GM21423 (cell line): ENCODE measurements around the gene THEM4.

Source experiments
- ATAC-seq: cut with Tn5 transposase; IDR thresholded peaks from one replicate; pipeline ENCODE4 v1.9.1; 2021; ENCODE audit warnings: mild to moderate bottlenecking, moderate library complexity; ENCODE audit not compliant: unreplicated experiment

The THEM4 gene

GRCh38 chr1:151839082-151839412 lies 70.3 kb downstream of the THEM4 start:
- ATAC-seq: no peak

- no peak for ATAC-seq
Measured at GRCh38 chr1:151838222-151839081, 70.9 kb downstream of the THEM4 start.

GRCh38 chr1:151837884-151838221 lies 71.5 kb downstream of the THEM4 start:
- no peak for ATAC-seq

- no peak for ATAC-seq
Measured at GRCh38 chr1:151837197-151837596, 72.1 kb downstream of the THEM4 start.

GRCh38 chr1:151835596-151835995 lies 73.7 kb downstream of the THEM4 start:
- ATAC-seq: no peak

- no peak for ATAC-seq
Measured at GRCh38 chr1:151834239-151834638, 75.1 kb downstream of the THEM4 start.

GRCh38 chr1:151833172-151833900 lies 76.0 kb downstream of the THEM4 start:
- ATAC-seq: no peak

- ATAC-seq: no peak
Measured at GRCh38 chr1:151832318-151832980, 76.9 kb downstream of the THEM4 start.

GRCh38 chr1:151831605-151832004 lies 77.7 kb downstream of the THEM4 start, which contains the start of gene RORC:
Gene RORC (minus strand): TSS chr1:151831802. CDS start chr1:151831764, 38 bp downstream.
- no peak for ATAC-seq

GRCh38 chr1:151831256-151831591 lies 78.1 kb downstream of the THEM4 start:
- ATAC-seq: no peak

- no peak for ATAC-seq
Measured at GRCh38 chr1:151830055-151830454, 79.3 kb downstream of the THEM4 start.

- ATAC-seq: no peak
Measured at GRCh38 chr1:151829352-151830046, 79.8 kb downstream of the THEM4 start.

- ATAC-seq: no peak
Measured at GRCh38 chr1:151828921-151829320, 80.4 kb downstream of the THEM4 start.

GRCh38 chr1:151827853-151828252 lies 81.5 kb downstream of the THEM4 start:
- no peak for ATAC-seq

- ATAC-seq: no peak
Measured at GRCh38 chr1:151825751-151826660, 83.3 kb downstream of the THEM4 start.

- no peak for ATAC-seq
Measured at GRCh38 chr1:151825204-151825603, 84.1 kb downstream of the THEM4 start.
